ENCODE data around the gene DNAJC21. TPM values are rescaled to one million over a fixed set of nuclear protein-coding genes. Genes with fewer than 3 reads are reported as not detected.

The DNAJC21 gene
- total and polyA plus RNA-seq, 12 donors = 12.8 to 52.9 (median 30.3) TPM

DNA sequence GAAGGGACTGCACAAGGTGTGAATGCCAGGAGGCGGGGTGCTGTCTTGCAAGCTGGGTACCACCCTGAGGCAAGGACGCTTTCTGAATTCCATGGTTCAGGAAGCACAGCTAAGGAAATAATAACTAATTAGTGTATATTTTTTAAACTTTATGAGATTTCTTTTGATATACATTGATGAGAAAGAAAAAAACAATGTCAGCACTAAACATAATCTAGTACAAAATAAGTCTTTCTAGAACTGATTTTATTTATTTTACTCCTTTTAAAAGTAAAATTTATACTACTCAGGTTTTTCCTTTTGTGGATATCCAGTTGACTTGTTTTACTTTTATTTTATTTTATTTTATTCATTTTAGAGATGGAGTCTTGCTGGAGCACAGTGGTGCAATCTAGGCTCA, 3.6 kb downstream of the DNAJC21 start:
- TF ChIP-seq POLR2A (IDR thresholded peaks at IDR 0.05) = no peak
- TF ChIP-seq, protein P1, sequence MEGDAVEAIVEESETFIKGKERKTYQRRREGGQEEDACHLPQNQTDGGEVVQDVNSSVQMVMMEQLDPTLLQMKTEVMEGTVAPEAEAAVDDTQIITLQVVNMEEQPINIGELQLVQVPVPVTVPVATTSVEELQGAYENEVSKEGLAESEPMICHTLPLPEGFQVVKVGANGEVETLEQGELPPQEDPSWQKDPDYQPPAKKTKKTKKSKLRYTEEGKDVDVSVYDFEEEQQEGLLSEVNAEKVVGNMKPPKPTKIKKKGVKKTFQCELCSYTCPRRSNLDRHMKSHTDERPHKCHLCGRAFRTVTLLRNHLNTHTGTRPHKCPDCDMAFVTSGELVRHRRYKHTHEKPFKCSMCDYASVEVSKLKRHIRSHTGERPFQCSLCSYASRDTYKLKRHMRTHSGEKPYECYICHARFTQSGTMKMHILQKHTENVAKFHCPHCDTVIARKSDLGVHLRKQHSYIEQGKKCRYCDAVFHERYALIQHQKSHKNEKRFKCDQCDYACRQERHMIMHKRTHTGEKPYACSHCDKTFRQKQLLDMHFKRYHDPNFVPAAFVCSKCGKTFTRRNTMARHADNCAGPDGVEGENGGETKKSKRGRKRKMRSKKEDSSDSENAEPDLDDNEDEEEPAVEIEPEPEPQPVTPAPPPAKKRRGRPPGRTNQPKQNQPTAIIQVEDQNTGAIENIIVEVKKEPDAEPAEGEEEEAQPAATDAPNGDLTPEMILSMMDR (IDR thresholded peaks at IDR 0.05) = no peak
- peaks cover 0 to 24% of the 10 kb centered on the region in 2 donors for H3K4me1 ChIP-seq (replicated peaks in 1 of 2)
- intact Hi-C loops (cut with DNase I) = no loop called here
- no peak for DNase-seq
- H3K27ac ChIP-seq = no peak overlapping the region
- peaks cover 0 to 23% of the 10 kb centered on the region in 2 donors for H3K36me3 ChIP-seq (replicated peaks in 1 of 2)
- H3K27me3 ChIP-seq = no peaks in the 10 kb centered on the region
- no peak overlapping the region for H3K4me3 ChIP-seq
- no peaks in the 10 kb centered on the region for H3K9me3 ChIP-seq (replicated peaks in 1 of 3)
- WGBS, 4 donors = 91 to 100% (median 97%) methylated on average over 2 of the region's 2 CpGs

DNA sequence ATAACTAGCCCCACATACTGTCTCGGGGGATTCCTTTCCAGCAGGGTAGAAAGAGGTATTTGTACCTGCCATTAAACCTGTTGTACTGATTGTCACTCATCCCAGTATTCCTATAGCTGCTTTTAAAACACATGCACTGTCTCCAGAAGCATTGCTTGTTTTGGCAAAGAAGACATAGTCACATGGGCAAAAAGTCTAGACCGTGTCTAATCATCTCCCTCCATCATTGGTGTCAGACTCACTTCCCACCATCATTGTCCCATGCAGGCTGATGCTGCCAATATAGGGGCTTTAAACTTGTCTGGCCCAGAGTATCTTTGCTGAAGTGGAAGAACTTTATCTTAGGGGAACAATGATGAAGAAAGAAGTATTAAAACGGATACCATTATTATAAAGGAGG, 12.6 kb downstream of the DNAJC21 start:
- intact Hi-C loops (cut with DNase I) = no loop called here
- no peaks in the 10 kb centered on the region for H3K9me3 ChIP-seq (replicated peaks in 1 of 3)
- peaks cover 0 to 63% of the 10 kb centered on the region in 2 donors for H3K36me3 ChIP-seq (replicated peaks in 1 of 2)
- WGBS, 4 donors = 85 to 90% (median 89%) methylated on average over 3 of the region's 3 CpGs
- H3K27ac ChIP-seq = no peak overlapping the region
- H3K27me3 ChIP-seq = no peaks in the 10 kb centered on the region
- H3K4me1 ChIP-seq (replicated peaks in 1 of 2) = no peaks in the 10 kb centered on the region
- TF ChIP-seq, protein P1 (IDR thresholded peaks at IDR 0.05) = no peak
- TF ChIP-seq POLR2A (IDR thresholded peaks at IDR 0.05) = no peak
- H3K4me3 ChIP-seq = no peak overlapping the region
- no peak for DNase-seq

DNA sequence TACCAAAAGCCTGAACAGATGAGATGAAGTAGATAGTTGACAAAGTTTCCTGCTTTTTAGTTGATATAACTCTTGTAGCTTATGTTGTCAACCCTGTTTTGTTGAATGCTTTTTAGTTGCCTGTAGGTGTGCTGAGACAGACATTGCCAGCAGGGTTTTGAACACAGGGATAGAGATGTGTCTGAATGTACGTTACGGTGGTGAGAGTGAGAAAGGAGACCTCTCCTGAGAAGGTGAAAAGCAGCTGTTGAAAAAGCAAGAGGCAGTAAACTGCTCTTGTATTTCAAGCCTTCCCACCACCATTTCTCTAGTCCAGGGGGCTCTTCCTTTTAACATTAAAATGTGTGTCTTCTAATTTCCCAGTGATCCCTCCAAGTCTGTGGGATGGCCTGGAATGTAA, 14.7 kb downstream of the DNAJC21 start:
- DNase-seq = no peak
- Histone ChIP-seq H3K9me3 (replicated peaks in 1 of 3) (no peaks in the 10 kb centered on the region), H3K27ac (no peak overlapping the region), H3K27me3 (no peaks in the 10 kb centered on the region), H3K4me3 (no peak overlapping the region), H3K36me3 (replicated peaks in 1 of 2) (peaks cover 0 to 47% of the 10 kb centered on the region in 2 donors), H3K4me1 (replicated peaks in 1 of 2) (no peaks in the 10 kb centered on the region)
- intact Hi-C loops (cut with DNase I) = no loop called here
- WGBS, 4 donors = 96 to 100% (median 98%) methylated on average over 2 of the region's 2 CpGs
- TF ChIP-seq, protein P1 (IDR thresholded peaks at IDR 0.05) = no peak
- no peak for TF ChIP-seq POLR2A (IDR thresholded peaks at IDR 0.05)

DNA sequence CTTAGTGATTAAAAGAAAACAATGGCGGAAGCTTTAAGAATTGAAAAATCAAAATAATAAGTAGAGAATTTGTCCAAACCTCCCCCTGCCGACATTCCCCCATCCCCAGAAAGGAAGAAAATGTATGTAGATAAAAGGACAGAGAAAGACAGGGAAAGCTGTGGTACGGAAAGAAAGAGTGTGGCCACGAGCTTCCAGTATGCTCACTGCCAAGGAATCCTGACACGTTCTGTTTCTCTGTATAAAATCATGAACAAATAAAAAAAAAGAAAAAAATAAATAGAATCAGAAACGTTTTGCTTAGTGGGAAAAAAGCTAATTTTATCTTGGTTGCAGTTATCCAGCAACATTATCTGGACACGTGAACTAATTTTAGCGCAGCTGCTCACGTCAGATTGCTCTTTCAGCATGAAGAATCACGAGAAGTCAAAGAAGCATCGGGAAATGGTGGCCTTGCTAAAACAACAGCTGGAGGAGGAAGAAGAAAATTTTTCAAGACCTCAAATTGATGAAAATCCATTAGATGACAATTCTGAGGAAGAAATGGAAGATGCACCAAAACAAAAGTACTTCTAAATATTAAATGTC, 15.2 kb downstream of the DNAJC21 start:
- WGBS, 4 donors = 88 to 90% (median 88%) methylated on average over 11 of the region's 11 CpGs
- no peak for TF ChIP-seq POLR2A (IDR thresholded peaks at IDR 0.05)
- TF ChIP-seq, protein P1 (IDR thresholded peaks at IDR 0.05) = no peak
- no peaks in the 10 kb centered on the region for H3K4me1 ChIP-seq (replicated peaks in 1 of 2)
- H3K4me3 ChIP-seq = no peak overlapping the region
- no peak for DNase-seq
- peaks cover 0 to 45% of the 10 kb centered on the region in 2 donors for H3K36me3 ChIP-seq (replicated peaks in 1 of 2)
- intact Hi-C loops (cut with DNase I) = no loop called here
- no peaks in the 10 kb centered on the region for H3K9me3 ChIP-seq (replicated peaks in 1 of 3)
- no peak overlapping the region for H3K27ac ChIP-seq
- H3K27me3 ChIP-seq = no peaks in the 10 kb centered on the region
